GM12891 (cell line): ENCODE data around the gene FSTL4.

ENCODE experiments used
- DNase-seq: peaks from one replicate; pipeline ENCODE4 v3.0.0; 2011; ENCODE audit warnings: low spot score; ENCODE audit not compliant: insufficient read length
- FAIRE-seq: peaks from 2 replicates; lab custom pipeline; 2011; peaks lifted over from hg19 to GRCh38; lab: Jason Lieb, UNC
- PAX5 ChIP-seq: IDR thresholded peaks from 2 replicates; pipeline ENCODE4 v1.6.1; 2011; ENCODE audit warnings: low read length, moderate library complexity, mild to moderate bottlenecking; ENCODE audit not compliant: insufficient read depth, severe bottlenecking
- POLR2A ChIP-seq: IDR thresholded peaks from 2 replicates; pipeline ENCODE4 v1.6.1; 2011; ENCODE audit warnings: low read depth, low read length, control low read depth
- POLR2AphosphoS5 ChIP-seq: IDR thresholded peaks from 2 replicates; pipeline ENCODE4 v1.6.1; 2011; ENCODE audit warnings: low read depth, low read length, control low read depth
- POU2F2 ChIP-seq: IDR thresholded peaks from 2 replicates; pipeline ENCODE4 v1.6.1; 2011; ENCODE audit warnings: low read depth, mild to moderate bottlenecking, control low read depth, low read length, moderate library complexity
- SPI1 ChIP-seq: IDR thresholded peaks from 2 replicates; pipeline ENCODE4 v1.6.1; 2011; ENCODE audit warnings: low read depth, low read length, control low read depth
- TAF1 ChIP-seq: IDR thresholded peaks from 2 replicates; pipeline ENCODE4 v1.6.1; 2011; ENCODE audit warnings: low read depth, low read length, control low read depth

The FSTL4 gene

GRCh38 chr5:133508845-133509741, 103.2 kb downstream of the FSTL4 start:
- DNase-seq (no peak), FAIRE-seq (no peak)
- no peak for TF ChIP-seq POU2F2
- no peak for TF ChIP-seq SPI1
- no peak for TF ChIP-seq PAX5

- TF ChIP-seq SPI1 (no peak), POU2F2 (no peak), POLR2A (no peak), TAF1 (no peak), POLR2AphosphoS5 (no peak), PAX5 (no peak)
- FAIRE-seq (peak; percentile 5), DNase-seq (no peak)
Observed at GRCh38 chr5:133508331-133508730, 104.0 kb downstream of the FSTL4 start.

GRCh38 chr5:133506181-133506580, 106.2 kb downstream of the FSTL4 start:
- FAIRE-seq: no peak
- DNase-seq: no peak
- TF ChIP-seq POU2F2 (no peak), PAX5 (no peak), SPI1 (no peak), POLR2AphosphoS5 (no peak), POLR2A (no peak), TAF1 (no peak)

GRCh38 chr5:133503511-133503910, 108.8 kb downstream of the FSTL4 start:
- FAIRE-seq: no peak
- TF ChIP-seq PAX5 (no peak), POLR2A (no peak), SPI1 (no peak), POLR2AphosphoS5 (no peak), POU2F2 (no peak), TAF1 (no peak)
- DNase-seq: no peak

GRCh38 chr5:133499895-133500294, 112.4 kb downstream of the FSTL4 start:
- DNase-seq: no peak
- TF ChIP-seq TAF1 (no peak), PAX5 (no peak), POLR2A (no peak), POU2F2 (no peak), POLR2AphosphoS5 (no peak), SPI1 (no peak)
- FAIRE-seq: no peak

- FAIRE-seq (no peak), DNase-seq (no peak)
- no peak for TF ChIP-seq POLR2AphosphoS5
- TF ChIP-seq POU2F2: no peak
- no peak for TF ChIP-seq SPI1
- no peak for TF ChIP-seq POLR2A
- TF ChIP-seq TAF1: no peak
- TF ChIP-seq PAX5: no peak
Observed at GRCh38 chr5:133497608-133498348, 114.6 kb downstream of the FSTL4 start.

- FAIRE-seq: no peak
- TF ChIP-seq SPI1 (no peak), POLR2AphosphoS5 (no peak), POU2F2 (no peak), POLR2A (no peak), PAX5 (no peak), TAF1 (no peak)
- no peak for DNase-seq
Observed at GRCh38 chr5:133496631-133497030, 115.7 kb downstream of the FSTL4 start.

- TF ChIP-seq POU2F2 (no peak), PAX5 (no peak), TAF1 (no peak), POLR2A (no peak)
- DNase-seq: no peak
- FAIRE-seq: no peak
Observed at GRCh38 chr5:133494923-133495246, 117.5 kb downstream of the FSTL4 start.

- TF ChIP-seq POLR2AphosphoS5 (no peak), POU2F2 (no peak), POLR2A (no peak), TAF1 (no peak), SPI1 (no peak), PAX5 (no peak)
- DNase-seq: no peak
- FAIRE-seq: no peak
Observed at GRCh38 chr5:133494232-133494922, 118.0 kb downstream of the FSTL4 start.
